ENCODE results near the gene ADGRL1. TPM values are rescaled to one million over a fixed set of nuclear protein-coding genes. Genes with fewer than 3 reads are reported as not detected.

The ADGRL1 gene
- polyA plus RNA-seq, 1 of the 3 experiments (the other 2 are of a cell fraction), result 13.4 TPM

DNA sequence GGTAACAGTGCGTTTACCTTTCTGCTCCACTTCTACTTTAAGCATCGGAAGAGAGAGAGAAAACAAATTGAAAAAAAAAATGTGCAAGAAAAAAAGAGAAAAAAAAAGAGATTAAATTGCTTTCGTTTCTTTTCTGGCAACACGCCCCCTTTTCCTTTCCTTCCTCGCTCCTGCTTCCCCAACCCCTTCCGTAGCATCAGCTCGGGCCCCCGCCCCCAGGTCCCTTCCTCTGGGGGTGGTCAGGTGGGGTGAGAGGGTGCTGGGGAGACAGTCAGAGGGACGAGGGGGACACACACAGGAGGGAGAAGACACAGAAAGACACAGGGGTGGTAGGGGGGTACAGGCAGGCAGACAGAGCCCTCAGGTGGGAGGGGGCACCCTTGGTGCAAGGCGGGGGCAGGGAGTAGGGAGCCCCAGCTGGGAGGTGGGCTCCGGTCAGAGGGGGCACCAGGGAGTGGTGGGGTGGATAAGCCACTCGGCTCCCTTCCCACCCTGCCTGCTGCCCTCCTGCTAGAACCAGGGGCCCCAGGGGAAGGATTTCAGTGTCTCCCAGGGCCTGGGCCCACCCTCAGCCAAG lies 38.9 kb downstream of the ADGRL1 start:
- no peak overlapping the region for H3K4me2 ChIP-seq
- CTCF ChIA-PET, result interaction anchor here (0.7 to 1.0 kb wide), 2 partner anchors 20 to 182 kb away, joined by 3 to 4 read pairs; no protein-coding TSS in a partner anchor
- no peak overlapping the region for H2AFZ ChIP-seq (ENCODE audit: low read depth)
- TF ChIP-seq JUND (IDR thresholded peaks at IDR 0.05) (no peak), FOXM1 (IDR thresholded peaks at IDR 0.05; ENCODE audit: low read depth) (no peak), USF2 (IDR thresholded peaks at IDR 0.05; ENCODE audit: borderline replicate concordance, low read depth, low read length) (no peak)
- H3K9ac ChIP-seq, result no peak overlapping the region
- POLR2A ChIA-PET, result no interaction called here
- H3K36me3 ChIP-seq (replicated peaks in 1 of 2; ENCODE audit: control insufficient read depth in 1 of 2, insufficient read depth in 2 of 2, low read length in 1 of 2), result peaks cover 0 to 12% of the 10 kb centered on the region in 2 experiments
- no peaks in the 10 kb centered on the region for H4K20me1 ChIP-seq (ENCODE audit: insufficient read depth)
- no peaks in the 10 kb centered on the region for H3K79me2 ChIP-seq (ENCODE audit: insufficient read depth)
- WGBS (ENCODE audit: low lambda C conversion rate), result 82% methylated on average over 9 of the region's 12 CpGs
- DNase-seq, result no peak
- no peaks in the 10 kb centered on the region for H3K9me2 ChIP-seq
- peaks cover 0 to 18% of the 10 kb centered on the region in 2 experiments; a peak in 2 of 4 replicates for H3K4me1 ChIP-seq (ENCODE audit: control insufficient read depth in 1 of 2, insufficient read depth in 2 of 2, low read depth in 1 of 2, low read length in 1 of 2)
- no peaks in the 10 kb centered on the region for H3F3A ChIP-seq (replicated peaks; ENCODE audit: insufficient read depth)
- no peak overlapping the region for H3K4me3 ChIP-seq (ENCODE audit: low read depth in 2 of 2, low read length in 1 of 2)
- no peak overlapping the region for H3K27ac ChIP-seq (ENCODE audit: low read depth in 2 of 2, low read length in 1 of 2)
- H3K27me3 ChIP-seq (ENCODE audit: insufficient read depth), result no peaks in the 10 kb centered on the region
- no peaks in the 10 kb centered on the region for H3K9me3 ChIP-seq

DNA sequence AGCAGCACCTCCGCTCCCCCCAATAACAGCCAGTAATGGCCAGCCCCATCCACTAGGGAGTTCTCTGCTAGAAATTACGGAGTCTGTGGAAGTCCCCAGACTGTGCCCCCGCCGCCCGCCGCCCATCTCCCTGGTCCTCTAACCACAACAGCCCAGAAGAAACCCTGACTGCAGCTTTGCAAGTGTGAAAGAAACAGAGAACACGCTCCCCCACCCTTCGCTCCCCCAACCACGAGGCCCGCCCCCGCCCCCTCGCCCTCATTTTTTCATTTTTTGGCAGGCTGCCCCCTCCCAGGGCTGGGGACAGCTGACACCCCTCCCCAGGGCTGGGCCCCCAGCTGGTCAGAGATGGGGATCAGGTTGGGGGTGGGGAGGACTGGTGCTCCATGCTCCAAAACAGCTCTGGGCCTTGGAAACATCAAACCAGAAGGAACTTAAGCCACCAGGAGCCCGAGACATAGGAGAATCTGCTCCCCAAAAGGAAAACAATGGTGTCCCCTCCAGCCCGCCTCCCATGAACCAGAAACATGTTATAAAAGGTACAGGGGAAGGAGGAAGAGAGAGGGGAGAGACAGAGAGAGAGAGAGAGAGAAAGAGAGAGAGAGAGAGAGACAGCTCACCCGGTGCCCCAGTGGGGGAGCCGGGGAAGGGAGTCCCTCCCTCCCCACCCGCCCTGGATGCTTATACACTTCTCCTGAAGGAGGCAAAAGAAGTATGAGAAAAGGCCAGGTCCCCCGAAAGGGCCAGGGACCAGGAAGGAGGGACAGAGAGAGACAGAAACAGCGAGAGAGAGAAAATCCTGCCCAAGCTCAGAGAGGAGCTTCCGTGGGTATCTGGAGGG lies 39.8 kb downstream of the ADGRL1 start:
- Histone ChIP-seq H3K27me3 (ENCODE audit: insufficient read depth) (no peaks in the 10 kb centered on the region), H3K4me3 (ENCODE audit: low read depth in 2 of 2, low read length in 1 of 2) (no peak overlapping the region), H3K9ac (no peak overlapping the region), H3K36me3 (replicated peaks in 1 of 2; ENCODE audit: control insufficient read depth in 1 of 2, insufficient read depth in 2 of 2, low read length in 1 of 2) (peaks cover 0 to 12% of the 10 kb centered on the region in 2 experiments), H4K20me1 (ENCODE audit: insufficient read depth) (no peaks in the 10 kb centered on the region), H3K4me2 (no peak overlapping the region), H3K79me2 (ENCODE audit: insufficient read depth) (no peaks in the 10 kb centered on the region), H3F3A (replicated peaks; ENCODE audit: insufficient read depth) (no peaks in the 10 kb centered on the region), H3K9me3 (no peaks in the 10 kb centered on the region), H3K27ac (ENCODE audit: low read depth in 2 of 2, low read length in 1 of 2) (no peak overlapping the region), H3K4me1 (ENCODE audit: control insufficient read depth in 1 of 2, insufficient read depth in 2 of 2, low read depth in 1 of 2, low read length in 1 of 2) (peaks cover 0 to 18% of the 10 kb centered on the region in 2 experiments; a peak in 2 of 4 replicates), H3K9me2 (no peaks in the 10 kb centered on the region), H2AFZ (ENCODE audit: low read depth) (no peak overlapping the region)
- POLR2A ChIA-PET, result interaction anchor here (0.6 kb wide), 1 partner anchor 1440 kb away, joined by 6 read pairs; no protein-coding TSS in a partner anchor
- no peak for TF ChIP-seq POLR2AphosphoS5 (IDR thresholded peaks at IDR 0.05; ENCODE audit: low read depth, low read length)
- TF ChIP-seq RXRA (IDR thresholded peaks at IDR 0.05; ENCODE audit: borderline replicate concordance, low read depth), result no peak
- no peak for TF ChIP-seq USF2 (IDR thresholded peaks at IDR 0.05; ENCODE audit: borderline replicate concordance, low read depth, low read length)
- TF ChIP-seq GABPA (IDR thresholded peaks at IDR 0.05; ENCODE audit: low read depth), result no peak
- TF ChIP-seq NRF1 (IDR thresholded peaks at IDR 0.05; ENCODE audit: low read depth, low read length), result no peak
- no peak for TF ChIP-seq JUND (IDR thresholded peaks at IDR 0.05)
- TF ChIP-seq FOSL2 (IDR thresholded peaks at IDR 0.05; ENCODE audit: borderline replicate concordance, low read depth), result no peak
- TF ChIP-seq IRF3 (IDR thresholded peaks at IDR 0.05; ENCODE audit: low read depth, low read length), result no peak
- no peak for TF ChIP-seq NFIC (IDR thresholded peaks at IDR 0.05; ENCODE audit: borderline replicate concordance)
- TF ChIP-seq FOXM1 (IDR thresholded peaks at IDR 0.05; ENCODE audit: low read depth), result no peak
- no peak for TF ChIP-seq EZH2phosphoT487 (IDR thresholded peaks at IDR 0.05; ENCODE audit: borderline replicate concordance, low read depth)
- TF ChIP-seq TAF1 (IDR thresholded peaks at IDR 0.05; ENCODE audit: borderline replicate concordance, low read depth, low read length), result no peak
- TF ChIP-seq RAD21 (IDR thresholded peaks at IDR 0.05; ENCODE audit: low read length), result no peak
- no peak for TF ChIP-seq REST (IDR thresholded peaks at IDR 0.05; ENCODE audit: low read depth, low read length)
- TF ChIP-seq MXI1 (IDR thresholded peaks at IDR 0.05; ENCODE audit: low read depth, low read length), result no peak
- no peak for TF ChIP-seq RFX5 (IDR thresholded peaks at IDR 0.05; ENCODE audit: low read length)
- CTCF ChIA-PET, result interaction anchor here (1.0 kb wide), 2 partner anchors 19 to 182 kb away, joined by 3 to 5 read pairs; no protein-coding TSS in a partner anchor
- DNase-seq, result peak; percentile 36
- 94% methylated on average over 19 of the region's 20 CpGs for WGBS (ENCODE audit: low lambda C conversion rate)
